GM23248 (cell line): Measurements from ENCODE around the gene ASB2. TPM values are rescaled to one million over a fixed set of nuclear protein-coding genes. Genes with fewer than 3 reads are reported as not detected.

Experiments used
- DNase-seq: peaks from one replicate; pipeline ENCODE4 v3.0.0-alpha.2; 2015
- H2AFZ ChIP-seq: fragments of 200-600 bp; sonication (generic); 2 replicates; pipeline ENCODE4 v1.6.1; 2016; ENCODE audit warnings: antibody characterized with exemption
- H3F3A ChIP-seq: fragments of 200-600 bp; sonication (generic); 2 replicates; pipeline ENCODE4 v1.6.1; 2016; ENCODE audit warnings: mild to moderate bottlenecking, antibody characterized with exemption, mixed run types; ENCODE audit not compliant: insufficient read depth
- H3K27ac ChIP-seq: fragments of 200-600 bp; sonication (generic); 2 replicates; pipeline ENCODE4 v1.5.1; 2016; ENCODE audit warnings: mild to moderate bottlenecking
- H3K27me3 ChIP-seq: fragments of 200-600 bp; sonication (generic); replicated peaks from 2 replicates; pipeline ENCODE4 v1.6.1; 2016; ENCODE audit warnings: mild to moderate bottlenecking; ENCODE audit not compliant: insufficient read depth
- H3K36me3 ChIP-seq: fragments of 200-600 bp; sonication (generic); 2 replicates; pipeline ENCODE4 v1.6.1; 2016; ENCODE audit warnings: low read depth, mild to moderate bottlenecking
- H3K4me1 ChIP-seq: fragments of 200-600 bp; sonication (generic); 2 replicates; pipeline ENCODE4 v1.6.1; 2016; ENCODE audit warnings: mild to moderate bottlenecking; ENCODE audit not compliant: insufficient read depth
- H3K4me2 ChIP-seq: fragments of 200-600 bp; sonication (generic); one replicate; pipeline ENCODE4 v1.6.1; 2016; ENCODE audit warnings: mild to moderate bottlenecking; ENCODE audit not compliant: unreplicated experiment
- H3K4me3 ChIP-seq: fragments of 200-600 bp; sonication (generic); 2 replicates; pipeline ENCODE4 v1.5.1; 2016; ENCODE audit warnings: mild to moderate bottlenecking
- H3K79me2 ChIP-seq: fragments of 200-600 bp; sonication (generic); 2 replicates; pipeline ENCODE4 v1.6.1; 2016; ENCODE audit warnings: mild to moderate bottlenecking; ENCODE audit not compliant: insufficient read depth
- H3K9ac ChIP-seq: fragments of 200-600 bp; sonication (generic); 2 replicates; pipeline ENCODE4 v1.6.1; 2016; ENCODE audit warnings: mild to moderate bottlenecking
- H3K9me2 ChIP-seq: fragments of 200-600 bp; sonication (generic); 2 replicates; pipeline ENCODE4 v1.6.1; 2016; ENCODE audit warnings: mixed run types, mild to moderate bottlenecking, moderate library complexity; ENCODE audit not compliant: insufficient read depth
- H3K9me3 ChIP-seq: fragments of 200-600 bp; sonication (generic); one replicate; pipeline ENCODE4 v1.6.1; 2017; ENCODE audit warnings: low read depth
- H4K20me1 ChIP-seq: fragments of 200-600 bp; sonication (generic); 2 replicates; pipeline ENCODE4 v1.6.0; 2016; ENCODE audit not compliant: insufficient read depth
- EZH2 ChIP-seq: fragments of 200-600 bp; sonication (generic); IDR thresholded peaks from 2 replicates; pipeline ENCODE4 v1.6.1; 2018; ENCODE audit warnings: antibody characterized with exemption, mild to moderate bottlenecking; ENCODE audit not compliant: insufficient read depth, poor library complexity, severe bottlenecking
- EZH2phosphoT487 ChIP-seq: fragments of 200-600 bp; sonication (generic); IDR thresholded peaks from 2 replicates; pipeline ENCODE4 v1.6.1; 2018; ENCODE audit warnings: antibody characterized with exemption, moderate library complexity, mild to moderate bottlenecking, low read depth; ENCODE audit not compliant: insufficient read depth
- WGBS, 2 experiments: methylation state at CpG; one replicate each; pipeline ENCODE4 v1.1.6; 2015 to 2017; ENCODE audit warnings: low lambda C conversion rate in 2 of 2, low coverage in 1 of 2; ENCODE audit errors: missing lambda C conversion rate in 2 of 2; 5-methylcytosine and 5-hydroxymethylcytosine counted together
- in situ Hi-C: fragments of 300-500 bp; cut with MboI; formaldehyde crosslinking; loops from 2 replicates; pipeline ENCODE4 v1.15.0; 2020
- polyA plus RNA-seq: library from polyadenylated mRNA; unstranded; fragments of >200 nt; fragmentation: Nextera tagmentation; extraction: Ambion mirVana; gene quantifications from 2 replicates; pipeline ENCODE4 v1.2.1, GENCODE V29; 2016
- total RNA-seq: library from RNA; depleted of rRNA; stranded (reverse); fragments of >200 nt; shearing (Covaris generic); gene quantifications from 2 replicates; pipeline ENCODE4 v1.2.3, GENCODE V29; 2014

The ASB2 gene
- total and polyA plus RNA-seq, 2 experiments from 2014 or later, result 0.06 TPM; not detected in 1

GRCh38 chr14:93897476-93897845 lies 78.9 kb downstream of the ASB2 start:
- no peaks in the 10 kb centered on the region for H3K9me3 ChIP-seq
- TF ChIP-seq EZH2 (no peak), EZH2phosphoT487 (no peak)
- no peak overlapping the region for H3K4me2 ChIP-seq
- no peak overlapping the region for H2AFZ ChIP-seq
- H3K9me2 ChIP-seq, result no peaks in the 10 kb centered on the region
- no peaks in the 10 kb centered on the region for H3K27me3 ChIP-seq
- no peak overlapping the region for H3K27ac ChIP-seq
- H3K36me3 ChIP-seq, result no peaks in the 10 kb centered on the region
- 71 to 72% methylated on average over 5 of the region's 5 CpGs for WGBS, 2 experiments
- no peak overlapping the region for H3K4me3 ChIP-seq
- no peaks in the 10 kb centered on the region for H4K20me1 ChIP-seq
- in situ Hi-C loops, result no loop called here
- no peak overlapping the region for H3K9ac ChIP-seq
- no peaks in the 10 kb centered on the region for H3K4me1 ChIP-seq
- no peaks in the 10 kb centered on the region for H3F3A ChIP-seq
- DNase-seq, result no peak
- no peaks in the 10 kb centered on the region for H3K79me2 ChIP-seq

GRCh38 chr14:93895023-93895604 lies 81.3 kb downstream of the ASB2 start:
- Histone ChIP-seq H3K9me2 (no peaks in the 10 kb centered on the region), H3K4me1 (no peaks in the 10 kb centered on the region), H3K9ac (no peak overlapping the region), H3F3A (no peaks in the 10 kb centered on the region), H3K4me2 (no peak overlapping the region), H3K36me3 (no peaks in the 10 kb centered on the region), H3K79me2 (no peaks in the 10 kb centered on the region), H3K9me3 (no peaks in the 10 kb centered on the region), H4K20me1 (no peaks in the 10 kb centered on the region), H2AFZ (no peak overlapping the region), H3K4me3 (no peak overlapping the region), H3K27ac (no peak overlapping the region), H3K27me3 (no peaks in the 10 kb centered on the region; the same call in 1 of the 2 replicates)
- in situ Hi-C loops, result no loop called here
- TF ChIP-seq EZH2phosphoT487 (no peak), EZH2 (no peak)
- 85 to 89% methylated on average over 9 of the region's 9 CpGs for WGBS, 2 experiments
- no peak for DNase-seq

GRCh38 chr14:93893661-93894261 lies 82.6 kb downstream of the ASB2 start:
- no peak overlapping the region for H3K27ac ChIP-seq
- no peak overlapping the region for H3K9ac ChIP-seq
- no peaks in the 10 kb centered on the region for H3K9me3 ChIP-seq
- no peaks in the 10 kb centered on the region for H3K79me2 ChIP-seq
- no peak overlapping the region for H3K4me2 ChIP-seq
- no peak overlapping the region for H2AFZ ChIP-seq
- H4K20me1 ChIP-seq, result no peaks in the 10 kb centered on the region
- in situ Hi-C loops, result no loop called here
- WGBS, 2 experiments, result 5 to 29% methylated on average over 8 to 12 of the region's 12 CpGs
- DNase-seq, result peak; percentile 3
- no peaks in the 10 kb centered on the region for H3K4me1 ChIP-seq
- H3F3A ChIP-seq, result no peaks in the 10 kb centered on the region
- no peaks in the 10 kb centered on the region; the same call in 1 of the 2 replicates for H3K27me3 ChIP-seq
- H3K36me3 ChIP-seq, result no peaks in the 10 kb centered on the region
- TF ChIP-seq EZH2phosphoT487 (no peak), EZH2 (no peak)
- no peaks in the 10 kb centered on the region for H3K9me2 ChIP-seq
- no peak overlapping the region for H3K4me3 ChIP-seq

- DNase-seq, result peak; percentile 54
- Histone ChIP-seq H3K9me3 (no peaks in the 10 kb centered on the region), H3K4me3 (no peak overlapping the region), H3K79me2 (no peaks in the 10 kb centered on the region), H3K36me3 (no peaks in the 10 kb centered on the region), H3F3A (no peaks in the 10 kb centered on the region), H3K4me2 (no peak overlapping the region), H4K20me1 (no peaks in the 10 kb centered on the region), H2AFZ (no peak overlapping the region), H3K4me1 (no peaks in the 10 kb centered on the region), H3K27ac (no peak overlapping the region), H3K9me2 (no peaks in the 10 kb centered on the region), H3K27me3 (no peaks in the 10 kb centered on the region; the same call in 1 of the 2 replicates), H3K9ac (no peak overlapping the region)
- in situ Hi-C loops, result no loop called here
- no peak for TF ChIP-seq EZH2
- no peak for TF ChIP-seq EZH2phosphoT487
- 25 to 27% methylated on average over 13 of the region's 13 CpGs for WGBS, 2 experiments
Observed at GRCh38 chr14:93892923-93893558, 83.3 kb downstream of the ASB2 start.
